ENCODE results near the gene COPS7B.
"Not testable (repeated sequence)": the region's sequence is repeated elsewhere in the genome, so short reads cannot be mapped to it uniquely, and the experiment has no call there.

Gene COPS7B

GRCh38 chr2:231786177-231786916, at the start of gene COPS7B:
Gene COPS7B, plus strand, starts transcription at chr2:231786445. Its CDS starts 2,126 bp downstream, at chr2:231788571.
- peak; percentile 84 for DNase-seq

GRCh38 chr2:231737761-231738160, 48.5 kb upstream of the COPS7B start:
- DNase-seq: no peak

GRCh38 chr2:231743376-231744116, 42.7 kb upstream of the COPS7B start:
- DNase-seq: no peak

GRCh38 chr2:231745303-231746038, 40.8 kb upstream of the COPS7B start:
- no peak for DNase-seq

GRCh38 chr2:231748153-231748896, 37.9 kb upstream of the COPS7B start:
- not testable (repeated sequence) for DNase-seq

GRCh38 chr2:231749016-231749415, 37.2 kb upstream of the COPS7B start:
- DNase-seq: not testable (repeated sequence)

GRCh38 chr2:231751042-231751815, 35.0 kb upstream of the COPS7B start:
- no peak for DNase-seq

- no peak for DNase-seq
Observed at GRCh38 chr2:231752061-231752460, 34.2 kb upstream of the COPS7B start.

- DNase-seq: no peak
Observed at GRCh38 chr2:231761735-231762134, 24.5 kb upstream of the COPS7B start.

- DNase-seq: no peak
Observed at GRCh38 chr2:231764124-231764523, 22.1 kb upstream of the COPS7B start.

- DNase-seq: no peak
Observed at GRCh38 chr2:231764760-231765159, 21.5 kb upstream of the COPS7B start.

GRCh38 chr2:231765496-231765929, 20.7 kb upstream of the COPS7B start:
- DNase-seq: no peak

GRCh38 chr2:231769170-231770136, 16.8 kb upstream of the COPS7B start:
- no peak for DNase-seq

GRCh38 chr2:231780123-231780908, 5.9 kb upstream of the COPS7B start:
- peak; percentile 25 for DNase-seq

GRCh38 chr2:231780909-231781797, 5.1 kb upstream of the COPS7B start, which contains the start of gene PDE6D:
Gene PDE6D, minus strand, starts transcription at chr2:231781282. Its CDS starts 168 bp downstream, at chr2:231781114.
- DNase-seq: peak; percentile 98

- no peak for DNase-seq
Observed at GRCh38 chr2:231781798-231782726, 4.2 kb upstream of the COPS7B start.

- no peak for DNase-seq
Observed at GRCh38 chr2:231785413-231785812, 832 bp upstream of the COPS7B start.

GRCh38 chr2:231785822-231786176, 446 bp upstream of the COPS7B start:
- DNase-seq: no peak

All from activated T-cell treated with anti-CD3 and anti-CD28 coated beads, Interleukin-2, amount 50 U/mL, for 1 hour (primary cell).